ENCODE measurements around the gene ZNF302. TPM values are rescaled to one million over a fixed set of nuclear protein-coding genes. Genes with fewer than 3 reads are reported as not detected.

The ZNF302 gene
- polyA plus RNA-seq, 1 donor = 43.4 TPM

GRCh38 chr19:34733266-34733745 lies 55.8 kb downstream of the ZNF302 start:
- DNase-seq = no peak

- peak; percentile 92 for DNase-seq
These were observed 56.5 kb downstream of the ZNF302 start, which contains the start of gene ZNF181 for GRCh38 chr19:34733746-34734536. Gene ZNF181 (plus strand): TSS chr19:34734243. CDS start chr19:34735038, 795 bp downstream.

DNA sequence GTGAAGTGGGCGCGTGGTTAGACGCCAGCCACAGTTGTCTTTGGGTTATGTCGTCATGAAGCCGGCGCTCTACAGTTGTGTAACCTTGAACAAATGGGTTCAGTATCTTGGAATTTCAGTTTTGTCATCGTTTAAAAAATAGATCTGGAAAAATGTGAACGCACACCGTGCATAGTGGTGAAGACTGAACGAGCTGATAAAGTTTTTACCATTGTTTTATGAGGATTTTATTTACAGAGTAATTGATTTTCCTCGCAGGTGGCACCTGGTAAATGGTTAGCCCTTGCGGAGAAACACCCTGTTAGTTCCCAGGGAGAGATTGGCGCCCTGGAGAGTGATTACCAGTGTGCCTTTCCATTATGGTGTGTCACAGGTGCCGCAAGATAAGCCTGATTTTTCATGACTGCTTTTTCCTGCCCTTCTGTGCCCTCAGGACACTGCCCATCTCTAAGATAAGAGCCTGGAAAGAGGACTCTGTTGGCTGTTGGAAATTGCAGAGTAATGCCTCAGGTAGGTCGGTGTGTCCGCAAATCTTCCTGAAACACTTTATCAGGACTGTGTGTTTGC lies 57.1 kb downstream of the ZNF302 start:
- no peak for DNase-seq

Other genes starting within 250 kb of the ZNF302 start
- 82.2 TPM for gene UBA2, start 249.3 kb upstream of the ZNF302 start, polyA plus RNA-seq (ENCODE audit: insufficient read length)
- 24.1 TPM for gene WTIP, start 195.9 kb upstream of the ZNF302 start, polyA plus RNA-seq (ENCODE audit: insufficient read length)
- 0.90 TPM for gene SCGB2B2, start 519 bp upstream of the ZNF302 start, polyA plus RNA-seq (ENCODE audit: insufficient read length)
- 13.4 TPM for gene ZNF181, start 56.6 kb downstream of the ZNF302 start, polyA plus RNA-seq (ENCODE audit: insufficient read length)
- gene ZNF599, start 95.5 kb downstream of the ZNF302 start, polyA plus RNA-seq (ENCODE audit: insufficient read length) = 7.2 TPM
- 3.9 TPM for gene ZNF30, start 249.2 kb downstream of the ZNF302 start, polyA plus RNA-seq (ENCODE audit: insufficient read length)